Lower leg skin (tissue), 4 donors: Measurements from ENCODE around the gene EPHA1. TPM values are rescaled to one million over a fixed set of nuclear protein-coding genes. Genes with fewer than 3 reads are reported as not detected.

Source experiments
- DNase-seq, 2 donors: peaks; one replicate each; pipeline ENCODE4 v3.0.0-alpha.2; 2019; ENCODE audit warnings: low spot score in 2 of 2
- H3K4me3 ChIP-seq: fragments of 200-600 bp; sonication (generic); 2 replicates; pipeline ENCODE4 v1.5.1; 2017; ENCODE audit warnings: mild to moderate bottlenecking, low read depth; ENCODE audit not compliant: poor library complexity, severe bottlenecking
- POLR2A ChIP-seq, 2 donors: fragments of 450-650 bp; IDR thresholded peaks; one replicate each; pipeline ENCODE4 v1.6.1; 2016 to 2017; ENCODE audit warnings: antibody characterized with exemption in 2 of 2, mild to moderate bottlenecking in 1 of 2, moderate library complexity in 1 of 2
- WGBS, 2 donors: methylation state at CpG; one replicate each; pipeline ENCODE4 v1.1.5; 2018; 5-methylcytosine and 5-hydroxymethylcytosine counted together
- intact Hi-C: fragments of 100-400 bp; cut with DNase I; formaldehyde crosslinking; loops from one replicate; pipeline ENCODE4 v1.15.0; 2023; ENCODE audit warnings: low total_unique reads
- total RNA-seq, 4 donors: library from RNA; depleted of rRNA; stranded (reverse); fragments of >200 nt; gene quantifications; one replicate each; pipeline ENCODE4 v1.1.0, GENCODE V29; 2016
- TF ChIP-seq, protein P1 (sequence below), 3 donors: fragments of 450-650 bp; IDR thresholded peaks; one replicate each; pipeline ENCODE4 v1.5.1; 2016; ENCODE audit warnings: antibody characterized with exemption in 3 of 3, mild to moderate bottlenecking in 3 of 3, moderate library complexity in 2 of 3

EPHA1 gene
- total RNA-seq, result 10 to 100 TPM; 51.7 to 94.5 (median 64.2) TPM

DNA sequence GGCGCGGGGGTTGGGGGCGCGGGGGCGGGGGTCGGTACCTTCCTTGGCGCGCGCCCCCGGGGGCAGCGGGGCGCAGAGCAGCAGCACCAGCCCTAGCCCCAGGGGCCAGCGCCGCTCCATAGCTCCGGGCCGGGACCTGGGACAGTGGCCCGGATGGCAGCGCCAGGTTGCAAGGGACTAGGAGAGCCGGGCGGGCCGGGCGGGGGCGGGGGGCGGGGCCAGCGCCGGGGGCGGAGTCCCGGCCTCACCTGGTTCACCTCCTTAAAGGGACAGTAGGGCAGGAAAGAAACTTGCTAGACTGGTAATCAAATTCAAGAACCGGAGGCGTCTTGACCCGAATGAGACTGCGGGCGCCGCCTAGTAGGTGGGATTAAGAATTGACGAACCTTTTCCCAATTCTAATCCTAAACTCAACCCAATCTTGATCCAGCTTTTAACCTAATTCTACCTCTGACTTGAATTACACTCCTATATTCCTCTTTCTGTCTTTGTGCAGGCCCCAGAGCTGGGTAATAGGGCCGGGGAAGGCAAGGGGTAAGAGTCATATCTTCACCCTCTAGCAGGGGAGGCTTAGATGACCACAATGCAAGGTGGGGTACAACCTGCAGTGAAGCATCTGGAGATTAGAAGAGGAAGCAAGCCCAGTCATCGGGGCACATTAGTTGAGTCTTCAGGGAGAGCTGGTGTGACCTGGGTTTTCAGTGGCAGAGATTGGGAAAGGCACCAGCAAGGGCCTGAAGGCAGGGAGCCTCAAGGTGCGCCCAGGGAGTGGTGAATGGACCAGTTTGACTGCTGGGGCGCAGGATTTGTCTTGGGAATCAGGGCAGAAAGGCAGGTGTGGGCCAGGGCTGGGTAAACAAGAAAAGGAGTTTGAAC lies at the start of gene EPHA1:
Gene EPHA1, minus strand, starts transcription at position 171 of the 876 bp plus-strand sequence. Its CDS starts 51 bp downstream, at position 120.
- intact Hi-C loops, result no loop called here

DNA sequence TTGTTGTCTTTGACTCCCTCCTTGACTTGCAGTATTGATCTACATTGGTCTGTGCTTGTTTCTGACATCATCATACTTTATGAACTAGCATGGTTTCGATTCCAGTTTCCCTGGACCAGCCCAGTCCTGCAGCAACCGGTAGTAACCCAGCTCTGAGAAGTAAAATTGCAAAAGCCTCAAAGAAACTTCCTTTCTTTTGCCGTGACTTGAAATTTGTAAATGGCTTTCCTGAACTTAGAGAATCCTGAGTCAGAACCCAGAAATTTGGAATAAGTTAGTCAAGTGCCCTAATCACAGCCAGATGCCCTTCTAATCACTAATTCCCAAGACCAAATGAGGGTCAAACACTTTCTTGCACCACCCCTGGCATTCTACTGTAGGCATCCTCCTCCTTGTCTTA lies 49.6 kb upstream of the EPHA1 start:
- intact Hi-C loops, result no loop called here
- DNase-seq, result no peak
- no peak overlapping the region for H3K4me3 ChIP-seq
- 24 to 36% methylated on average over 3 of the region's 3 CpGs for WGBS, 2 donors
- TF ChIP-seq, protein P1, sequence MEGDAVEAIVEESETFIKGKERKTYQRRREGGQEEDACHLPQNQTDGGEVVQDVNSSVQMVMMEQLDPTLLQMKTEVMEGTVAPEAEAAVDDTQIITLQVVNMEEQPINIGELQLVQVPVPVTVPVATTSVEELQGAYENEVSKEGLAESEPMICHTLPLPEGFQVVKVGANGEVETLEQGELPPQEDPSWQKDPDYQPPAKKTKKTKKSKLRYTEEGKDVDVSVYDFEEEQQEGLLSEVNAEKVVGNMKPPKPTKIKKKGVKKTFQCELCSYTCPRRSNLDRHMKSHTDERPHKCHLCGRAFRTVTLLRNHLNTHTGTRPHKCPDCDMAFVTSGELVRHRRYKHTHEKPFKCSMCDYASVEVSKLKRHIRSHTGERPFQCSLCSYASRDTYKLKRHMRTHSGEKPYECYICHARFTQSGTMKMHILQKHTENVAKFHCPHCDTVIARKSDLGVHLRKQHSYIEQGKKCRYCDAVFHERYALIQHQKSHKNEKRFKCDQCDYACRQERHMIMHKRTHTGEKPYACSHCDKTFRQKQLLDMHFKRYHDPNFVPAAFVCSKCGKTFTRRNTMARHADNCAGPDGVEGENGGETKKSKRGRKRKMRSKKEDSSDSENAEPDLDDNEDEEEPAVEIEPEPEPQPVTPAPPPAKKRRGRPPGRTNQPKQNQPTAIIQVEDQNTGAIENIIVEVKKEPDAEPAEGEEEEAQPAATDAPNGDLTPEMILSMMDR (IDR thresholded peaks at IDR 0.05), result no peak
- TF ChIP-seq POLR2A (IDR thresholded peaks at IDR 0.05), result no peak

More for the DNA sequence above, at the start of gene EPHA1:
- peak in 1 of 2 donors; percentile 83 for DNase-seq
- WGBS, 2 donors, result 10 to 13% methylated on average over 16 to 20 of the region's 39 CpGs
- TF ChIP-seq, protein P1 (IDR thresholded peaks at IDR 0.05), result no peak
- TF ChIP-seq POLR2A (IDR thresholded peaks at IDR 0.05), result no peak
- peak within 1 kb of the TSS; percentile 15 for H3K4me3 ChIP-seq

DNA sequence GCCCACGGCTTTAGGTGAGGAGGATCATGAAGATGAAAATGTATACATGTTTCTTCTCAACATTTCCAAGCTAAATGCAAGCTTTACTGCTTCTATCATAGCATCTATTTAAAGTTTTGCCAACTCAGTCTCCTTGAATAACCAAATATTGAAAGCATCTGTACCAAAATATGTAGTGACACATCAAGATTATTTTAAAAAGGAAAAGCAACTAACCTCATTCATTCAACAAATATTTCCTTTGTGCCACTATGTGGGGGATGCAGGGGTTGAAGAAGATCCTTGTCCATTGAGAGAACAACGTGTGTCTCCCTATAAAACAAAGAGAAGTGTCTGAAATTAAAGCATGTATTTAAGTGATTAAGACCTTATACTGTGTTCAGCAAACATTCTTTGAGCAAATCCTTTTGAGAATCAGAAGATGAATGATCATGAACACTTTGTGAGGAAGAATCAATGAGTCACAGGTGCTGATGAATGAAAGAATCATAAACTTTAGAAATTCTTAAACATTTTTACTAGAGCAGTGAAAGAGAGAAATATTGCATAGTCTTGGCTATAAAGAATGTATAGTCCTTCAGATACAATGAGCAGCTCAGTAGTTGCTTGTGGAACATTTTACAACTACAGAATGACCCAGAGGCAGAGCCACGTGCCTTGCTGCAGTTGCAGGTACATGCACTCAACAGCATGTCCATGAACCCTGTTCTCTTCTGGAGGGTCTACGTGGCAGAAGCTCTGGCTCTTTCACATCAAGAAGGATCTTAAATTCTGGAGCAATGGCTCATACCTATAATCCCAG lies 48.5 kb upstream of the EPHA1 start:
- intact Hi-C loops, result no loop called here
- WGBS, 2 donors, result 75 to 78% methylated on average over 4 of the region's 4 CpGs
- no peak for DNase-seq
- no peak overlapping the region for H3K4me3 ChIP-seq
- TF ChIP-seq, protein P1 (IDR thresholded peaks at IDR 0.05), result no peak
- TF ChIP-seq POLR2A (IDR thresholded peaks at IDR 0.05), result no peak

DNA sequence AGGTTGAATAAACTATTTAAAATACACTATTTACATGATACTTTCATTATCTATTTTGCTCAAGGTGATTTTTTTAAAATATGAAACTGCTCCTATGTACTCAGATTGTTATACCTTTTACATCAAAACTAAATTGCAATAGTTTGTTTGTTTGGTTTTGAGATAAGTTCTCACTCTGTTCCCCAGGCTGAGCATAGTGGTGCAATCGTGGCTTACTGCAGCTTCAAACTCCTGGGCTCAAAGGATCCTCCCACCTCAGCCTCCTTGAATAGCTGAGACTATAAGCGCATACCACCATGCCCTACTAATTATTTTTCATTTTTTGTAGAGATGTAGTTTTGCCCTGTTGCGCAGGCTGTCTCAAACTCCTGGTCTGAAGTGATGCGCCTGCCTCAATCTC lies 47.3 kb upstream of the EPHA1 start:
- H3K4me3 ChIP-seq, result no peak overlapping the region
- 89 to 95% methylated on average over 4 of the region's 4 CpGs for WGBS, 2 donors
- no peak for DNase-seq
- intact Hi-C loops, result no loop called here
- TF ChIP-seq POLR2A (IDR thresholded peaks at IDR 0.05), result no peak
- TF ChIP-seq, protein P1 (IDR thresholded peaks at IDR 0.05), result no peak

DNA sequence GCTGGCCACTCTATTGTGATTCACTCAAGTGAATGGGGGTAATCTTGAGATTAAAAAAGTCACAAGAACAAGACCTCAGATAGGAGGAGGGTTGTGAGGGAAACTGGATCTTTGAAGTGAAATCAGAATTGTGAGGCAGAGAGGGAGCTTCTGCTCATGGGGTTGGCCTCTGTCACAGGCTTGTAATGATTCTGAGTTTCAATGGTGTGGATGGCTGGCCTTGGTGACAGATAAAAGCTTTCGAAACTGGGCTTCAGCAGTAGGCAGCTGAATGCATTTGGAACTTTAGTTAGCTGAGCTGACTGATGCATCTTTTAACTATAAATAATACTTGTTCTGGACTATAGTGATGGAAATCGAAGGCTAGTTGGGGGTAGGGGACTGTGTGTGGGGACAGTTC lies 46.8 kb upstream of the EPHA1 start:
- DNase-seq, result no peak
- H3K4me3 ChIP-seq, result no peak overlapping the region
- no peak for TF ChIP-seq POLR2A (IDR thresholded peaks at IDR 0.05)
- TF ChIP-seq, protein P1 (IDR thresholded peaks at IDR 0.05), result no peak
- 82% methylated on average over 2 of the region's 2 CpGs for WGBS, 2 donors
- intact Hi-C loops, result no loop called here
